Adrenal gland (tissue), 5 donors: ENCODE results near the gene GPS2.

ENCODE experiments used
- CTCF ChIP-seq, 6 experiments: fragments of 450-650 bp in 4 of 6; fragments of 200-600 bp in 2 of 6; sonication (generic) in 1 of 6; IDR thresholded peaks; 1 replicate in 5 of 6; 2 replicates in 1 of 6; pipeline versions ENCODE4 v1.5.1 to v1.8.0; 2016 to 2021; ENCODE audit warnings: antibody characterized with exemption in 6 of 6, mild to moderate bottlenecking in 2 of 6, moderate library complexity in 1 of 6
- POLR2A ChIP-seq, 2 donors: fragments of 450-650 bp; IDR thresholded peaks; one replicate each; pipeline ENCODE4 v1.6.1; 2017; ENCODE audit warnings: antibody characterized with exemption in 2 of 2, mild to moderate bottlenecking in 2 of 2, moderate library complexity in 1 of 2
- donor health status: DM: no; HTN: no; CAD: no.

- TF ChIP-seq CTCF (IDR thresholded peaks at IDR 0.05) (no peak), POLR2A (IDR thresholded peaks at IDR 0.05) (no peak)
These were observed 5.5 kb downstream of the GPS2 start for GRCh38 chr17:7309628-7310027.
